H1 (cell line): ENCODE results near the gene DACH2.

Source experiments
- CHD2 ChIP-seq: IDR thresholded peaks from 2 replicates; pipeline ENCODE4 v1.6.1; 2012; ENCODE audit warnings: low read length, improper control_type of control experiment
- CTCF ChIP-seq, 3 experiments: IDR thresholded peaks; 1 replicate in 2 of 3; 2 replicates in 1 of 3; pipeline versions ENCODE4 v1.5.1 to v1.6.1; 2011; ENCODE audit warnings: low read length in 3 of 3, mild to moderate bottlenecking in 3 of 3, inconsistent platforms in 2 of 3, low read depth in 1 of 3, moderate library complexity in 1 of 3; ENCODE audit not compliant: insufficient read depth in 1 of 3; ENCODE audit errors: control extremely low read depth in 1 of 3
- EZH2 ChIP-seq: fragments of 200-600 bp; sonication (generic); IDR thresholded peaks from 2 replicates; pipeline ENCODE4 v1.7.1; 2012; ENCODE audit warnings: low read depth, mild to moderate bottlenecking, moderate library complexity, low read length, inconsistent platforms; ENCODE audit not compliant: severe bottlenecking
- KDM5A ChIP-seq: fragments of 200-600 bp; IDR thresholded peaks from 2 replicates; pipeline ENCODE4 v1.7.1; 2012; ENCODE audit warnings: mild to moderate bottlenecking, low read length, inconsistent platforms, mixed read lengths
- MAX ChIP-seq: IDR thresholded peaks from 2 replicates; pipeline ENCODE4 v1.6.1; 2012; ENCODE audit warnings: inconsistent platforms
- POLR2A ChIP-seq, 2 experiments: IDR thresholded peaks; 1 replicate in 1 of 2; 2 replicates in 1 of 2; pipeline ENCODE4 v1.6.1; 2011; ENCODE audit warnings: low read depth in 2 of 2, low read length in 2 of 2, mild to moderate bottlenecking in 2 of 2; ENCODE audit errors: control extremely low read depth in 1 of 2
- POLR2AphosphoS5 ChIP-seq: IDR thresholded peaks from 2 replicates; pipeline ENCODE4 v1.6.1; 2011; ENCODE audit warnings: low read depth, low read length
- RAD21 ChIP-seq, 2 experiments: IDR thresholded peaks in 1 of 2; conservative IDR thresholded peaks in 1 of 2; 2 replicates each; pipeline ENCODE4 v1.6.1; 2011; ENCODE audit warnings: low read depth in 2 of 2, low read length in 2 of 2, improper control_type of control experiment in 1 of 2, inconsistent platforms in 1 of 2, mild to moderate bottlenecking in 1 of 2, moderate library complexity in 1 of 2
- RBBP5 ChIP-seq: IDR thresholded peaks from 2 replicates; pipeline ENCODE4 v1.7.1; 2012; ENCODE audit warnings: low read depth, mild to moderate bottlenecking, inconsistent platforms, low read length, moderate library complexity, borderline replicate concordance

- TF ChIP-seq CTCF (IDR thresholded peaks at IDR 0.05; ENCODE audit: control extremely low read depth in 1 of 3, insufficient read depth in 1 of 3, low read depth in 1 of 3, low read length in 3 of 3) (no peak), RBBP5 (no peak), MAX (no peak), POLR2A (IDR thresholded peaks at IDR 0.05; ENCODE audit: control extremely low read depth in 1 of 2, low read depth in 2 of 2, low read length in 2 of 2) (no peak), CHD2 (no peak), EZH2 (no peak), RAD21 (IDR thresholded peaks at IDR 0.05 in 1 of 2, conservative IDR thresholded peaks at IDR 0.05 in 1 of 2; ENCODE audit: low read depth in 2 of 2, low read length in 2 of 2) (no peak), KDM5A (no peak), POLR2AphosphoS5 (no peak)
These were observed 30.7 kb downstream of the DACH2 start for GRCh38 chrX:86178906-86179305.
